ENCODE measurements around the gene FBP1.
A peak's percentile ranks its signal among the peaks of the same experiment; 100 is the strongest.
"Not testable (repeated sequence)": the region's sequence is repeated elsewhere in the genome, so short reads cannot be mapped to it uniquely, and the experiment has no call there.

Gene FBP1

DNA sequence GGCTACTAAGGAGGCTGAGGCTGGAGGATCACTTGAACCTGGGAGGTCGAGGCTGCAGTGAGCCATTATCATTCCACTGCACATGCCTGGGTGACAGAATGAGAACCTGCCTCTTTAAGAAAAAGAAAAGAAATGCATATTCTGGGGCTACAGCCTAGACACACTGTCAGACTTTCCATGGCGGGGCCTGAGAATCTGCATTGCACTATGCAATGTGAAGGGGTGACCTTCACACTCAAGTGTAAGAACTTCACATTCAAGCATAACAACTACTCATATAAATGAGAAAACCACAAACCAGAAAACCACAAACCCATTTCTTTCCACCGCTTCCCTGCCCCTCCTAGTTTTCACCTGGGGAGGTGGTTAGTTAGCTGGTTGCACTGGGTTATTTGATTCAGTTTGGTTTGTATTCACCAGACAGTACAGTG, 27.7 kb downstream of the FBP1 start:
- DNase-seq: no peak

DNA sequence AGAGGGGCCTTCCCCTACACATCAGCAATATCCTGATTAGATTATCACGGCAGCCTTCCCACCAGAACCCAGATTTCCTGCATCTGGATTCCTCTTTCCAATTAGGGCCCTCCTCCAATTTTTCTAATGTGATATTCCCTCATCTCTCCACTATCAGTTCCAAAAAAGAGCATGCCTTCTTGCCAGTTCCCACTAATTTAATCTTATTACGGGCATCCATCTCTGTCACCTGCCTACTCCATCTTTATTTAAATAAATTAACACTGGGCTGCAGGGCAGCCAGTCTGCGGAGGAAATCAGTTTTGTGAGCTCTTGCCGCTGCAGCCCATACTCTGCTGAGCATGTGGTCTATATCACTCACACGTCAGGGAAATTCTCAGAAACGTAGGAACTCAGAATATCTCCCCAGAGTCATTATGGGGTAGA, 29.1 kb downstream of the FBP1 start:
- DNase-seq: no peak

DNA sequence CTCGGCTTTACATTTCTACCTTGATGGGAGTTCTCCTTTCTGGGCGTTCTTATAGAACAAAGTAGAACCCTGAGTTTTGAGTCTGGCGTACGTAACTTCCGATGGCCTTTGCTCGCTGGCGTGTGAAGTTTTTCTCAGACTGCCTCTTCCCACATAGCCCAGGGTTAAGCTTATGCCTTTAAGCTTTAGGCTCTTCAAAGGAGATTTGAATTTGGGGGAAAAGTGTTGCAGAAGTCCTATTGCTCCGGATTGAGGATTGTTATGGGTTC, 32.0 kb downstream of the FBP1 start:
- DNase-seq: no peak

DNA sequence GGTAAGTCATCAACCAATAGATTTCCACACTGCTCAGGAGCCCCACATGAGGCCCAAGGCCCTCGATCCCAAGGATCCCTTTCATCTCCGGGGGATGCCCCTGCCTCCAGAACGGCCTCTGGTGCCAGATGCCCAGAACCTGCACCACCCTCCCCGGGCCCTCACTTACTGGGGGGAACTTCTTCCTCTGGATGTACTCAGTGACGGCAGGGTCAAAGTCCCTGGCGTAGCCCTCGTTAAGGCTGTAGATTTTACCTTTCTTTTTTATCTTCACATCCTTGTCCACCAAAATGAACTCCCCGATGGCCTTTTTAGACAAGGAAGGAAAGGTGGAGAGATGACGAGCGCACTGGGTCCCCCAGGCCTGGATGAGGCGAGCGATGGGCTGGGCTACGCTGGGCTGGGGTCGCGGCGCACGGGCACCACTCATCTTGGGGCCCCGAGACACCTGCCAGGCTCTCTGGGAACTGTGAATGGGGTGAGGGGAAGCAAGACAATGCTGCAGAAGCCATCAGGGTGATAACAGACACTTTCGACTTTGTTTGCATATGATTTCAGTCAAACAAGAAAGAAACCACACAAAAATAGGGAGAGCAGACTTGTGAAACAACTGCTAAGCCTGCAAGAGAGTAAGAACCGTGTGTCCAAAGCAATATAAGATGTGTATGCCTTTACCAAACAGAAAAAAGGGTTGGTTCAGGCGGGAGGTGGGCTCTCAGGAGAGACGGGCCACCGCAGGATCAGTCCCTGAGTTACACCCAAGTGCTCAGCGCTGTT, 32.5 kb downstream of the FBP1 start:
- DNase-seq: no peak

DNA sequence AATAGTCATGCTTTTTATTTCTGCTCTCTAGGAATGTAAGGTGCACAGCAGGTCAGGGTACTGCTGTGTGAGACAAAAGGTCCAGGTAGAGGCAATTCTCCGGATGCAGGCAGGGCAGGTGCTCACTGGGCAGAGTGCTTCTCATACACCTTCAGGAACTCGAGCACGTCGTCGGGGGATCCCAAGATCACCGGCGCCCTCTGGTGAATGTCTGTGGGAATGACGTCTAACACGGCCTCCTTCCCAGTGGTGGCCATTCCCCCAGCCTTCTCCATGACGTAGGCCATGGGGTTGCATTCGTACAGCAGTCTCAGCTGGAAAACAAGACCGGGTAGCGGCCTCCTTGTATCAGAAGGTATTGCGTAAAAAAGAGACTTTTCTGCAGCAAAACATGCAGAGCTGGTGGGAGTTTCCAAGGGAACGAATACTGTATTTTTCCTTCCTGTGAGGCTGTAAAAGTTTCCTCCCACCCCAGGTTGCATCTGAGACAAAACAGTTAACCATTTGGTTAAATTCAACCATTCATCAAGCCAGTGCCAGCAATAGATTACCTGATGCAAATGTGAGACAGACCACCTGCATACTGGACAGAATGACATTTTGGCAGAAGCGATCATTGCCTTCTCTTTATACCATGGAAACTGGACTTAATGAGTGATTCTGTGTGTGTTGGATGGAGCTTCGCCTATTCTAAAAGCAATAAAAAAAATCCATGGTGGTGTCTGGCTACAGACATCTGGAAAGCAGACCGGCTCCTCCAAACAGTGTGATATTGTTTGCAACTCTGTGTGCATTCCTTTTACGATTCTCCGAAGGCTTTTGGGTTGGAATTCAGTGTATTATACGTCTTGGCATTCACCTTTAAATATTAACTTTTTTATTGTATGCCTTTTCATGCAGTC, 35.8 kb downstream of the FBP1 start:
- DNase-seq: peak; percentile 44

DNA sequence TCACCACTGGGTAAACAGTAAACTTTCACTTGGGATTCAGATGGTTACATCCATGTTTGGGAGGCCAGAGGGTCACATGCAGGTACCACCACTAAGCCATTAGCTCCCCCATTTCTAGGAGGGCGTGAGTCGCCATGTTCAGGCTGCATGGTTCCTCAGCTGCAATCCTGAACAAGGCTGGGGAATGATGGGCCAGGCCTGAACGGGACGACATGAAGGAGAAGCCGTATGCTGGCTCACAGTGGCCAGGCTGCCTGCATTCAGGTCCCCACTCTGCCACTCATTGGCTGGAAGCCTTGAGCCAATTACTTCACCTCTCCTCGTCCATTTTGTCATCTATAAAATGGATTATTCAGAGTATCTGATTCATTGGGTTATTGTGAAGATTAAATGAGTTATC, 36.7 kb downstream of the FBP1 start:
- DNase-seq: no peak

DNA sequence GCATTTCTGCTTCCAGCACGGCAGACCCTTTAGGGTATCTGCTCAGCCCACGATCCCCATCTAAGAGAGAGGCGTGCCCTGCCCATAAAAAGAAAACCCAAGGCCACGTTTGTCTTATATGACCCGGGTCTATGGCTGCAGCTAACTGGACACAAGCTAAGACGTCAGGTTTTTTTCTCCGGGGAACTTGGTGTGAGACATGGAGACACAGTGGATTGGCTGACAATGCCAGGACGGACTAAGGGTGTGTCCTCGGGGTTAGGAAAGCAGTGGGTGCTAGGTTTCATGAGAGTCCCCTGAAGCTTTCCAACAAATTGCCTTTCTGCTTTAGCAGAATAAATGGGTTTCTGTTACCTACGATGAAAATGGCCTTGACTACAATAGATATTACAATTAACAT, 38.6 kb downstream of the FBP1 start:
- DNase-seq: no peak

DNA sequence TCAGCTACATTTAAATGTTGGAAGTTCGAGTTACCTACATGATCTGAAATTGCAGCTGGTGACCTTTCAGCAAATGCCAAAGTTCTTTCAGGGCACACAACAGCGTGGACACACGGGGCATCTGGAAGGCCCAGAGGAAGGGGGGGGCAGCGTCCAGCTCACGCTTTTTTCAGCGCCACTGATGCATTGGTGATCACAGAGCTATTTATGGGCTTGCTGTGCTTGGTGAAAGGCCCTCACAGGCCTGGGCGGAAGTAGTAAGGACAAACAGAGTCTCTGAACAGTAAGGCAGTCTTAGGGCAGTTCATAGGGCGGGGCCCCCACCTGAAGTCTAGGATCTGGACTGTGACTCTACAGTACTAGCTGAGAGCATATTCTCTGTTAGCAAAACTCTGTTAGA, 39.1 kb downstream of the FBP1 start:
- no peak for DNase-seq

DNA sequence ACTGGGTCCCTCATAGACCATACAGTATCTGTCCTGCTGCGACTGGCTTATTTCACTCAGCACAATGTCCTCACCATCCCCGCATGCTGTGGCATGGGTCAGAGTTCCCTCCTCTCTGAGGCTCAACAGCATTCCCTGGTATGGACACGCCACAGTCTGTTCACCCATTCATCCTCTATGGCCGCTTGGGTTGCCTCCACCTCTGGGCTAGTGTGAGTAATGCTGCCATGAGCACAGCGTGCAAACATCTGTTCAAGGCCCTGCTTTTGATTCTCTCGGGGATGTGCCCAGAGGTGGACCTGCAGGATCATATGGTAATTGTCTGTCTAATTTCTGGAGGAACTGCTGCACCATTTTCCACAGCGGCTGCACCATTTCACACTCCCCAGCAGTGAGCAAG, 40.2 kb downstream of the FBP1 start:
- no peak for DNase-seq

DNA sequence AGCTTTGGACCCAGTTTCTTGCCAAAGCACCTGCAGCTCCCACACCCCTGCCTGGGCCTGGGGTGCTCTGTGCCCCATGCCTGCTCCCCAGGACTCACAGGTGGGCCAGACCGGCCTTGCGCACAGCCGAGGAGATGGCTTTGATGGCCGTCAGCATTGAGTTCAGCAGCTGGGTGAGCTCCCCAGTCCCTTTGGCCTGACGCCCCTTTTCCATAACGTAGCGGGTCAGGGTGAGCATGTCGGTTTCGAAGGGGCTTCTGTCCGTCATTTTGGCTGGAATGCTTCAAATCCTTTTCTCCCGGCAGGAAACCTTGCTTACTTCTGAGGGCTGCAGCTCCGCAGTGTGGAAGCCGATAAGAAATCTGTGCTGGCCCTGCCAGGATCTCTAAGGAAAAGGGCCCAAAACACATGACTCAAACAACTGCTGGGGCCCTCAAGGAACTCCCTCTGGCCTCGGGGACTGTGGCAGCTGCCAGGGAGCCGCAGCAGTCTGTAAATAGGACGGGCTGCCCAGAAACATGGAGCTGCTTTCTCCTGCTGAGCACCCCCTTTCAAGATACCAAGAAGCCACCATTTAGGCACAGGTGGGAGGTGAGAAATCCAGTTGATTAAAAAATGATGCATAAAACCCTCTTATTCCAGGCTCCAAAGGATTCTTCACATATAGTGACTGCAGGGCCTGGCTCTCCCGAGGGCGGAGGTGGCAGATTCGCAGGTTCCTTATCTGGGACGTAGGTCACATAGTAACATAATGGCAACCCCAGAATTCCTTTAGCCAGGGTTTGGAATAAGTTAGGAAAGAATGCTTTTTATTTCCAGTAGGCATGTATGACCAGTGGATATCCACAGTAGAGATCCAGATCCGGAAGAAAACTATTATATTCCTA, 45.6 kb downstream of the FBP1 start, which contains the start of gene FBP2:
Gene FBP2 (minus strand): TSS at position 366 of the 887 bp plus-strand sequence. CDS start 98 bp downstream, at position 268.
- no peak for DNase-seq

DNA sequence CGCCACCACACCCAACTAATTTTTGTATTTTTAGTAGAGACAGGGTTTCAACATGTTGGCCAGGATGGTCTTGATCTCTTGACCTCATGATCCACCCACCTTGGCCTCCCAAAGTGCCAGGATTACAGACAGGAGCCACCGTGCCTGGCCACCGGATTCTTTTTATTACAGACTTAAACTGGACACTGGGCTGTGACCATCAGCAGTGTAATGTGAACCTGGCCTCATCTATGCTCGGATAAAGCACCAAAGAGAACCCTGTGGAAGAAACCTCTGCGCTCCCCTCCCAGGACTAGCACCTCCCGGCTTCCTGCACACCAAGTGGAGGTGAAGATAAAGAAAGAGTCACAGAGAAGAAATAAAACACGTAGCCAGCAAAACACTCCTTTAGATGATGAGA, 46.6 kb downstream of the FBP1 start:
- not testable (repeated sequence) for DNase-seq

DNA sequence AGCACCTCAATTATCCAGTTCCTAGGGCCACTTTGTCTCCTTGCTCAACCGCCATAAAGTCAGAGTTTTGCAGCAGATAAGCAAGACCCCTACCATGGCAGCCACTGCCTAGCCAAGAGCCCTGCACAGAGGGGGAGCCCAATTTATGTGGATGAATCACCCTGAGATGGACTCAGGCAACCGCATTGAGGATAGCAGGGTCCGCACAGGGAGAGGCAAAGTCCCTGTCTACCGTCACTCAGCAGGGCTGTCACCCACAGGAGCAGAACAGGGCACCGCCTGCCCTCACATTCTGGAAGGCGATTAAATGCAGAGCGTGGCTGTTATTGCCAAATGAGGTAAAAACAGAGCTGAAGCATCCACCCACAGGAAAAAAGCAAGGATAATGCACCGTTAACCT, 47.4 kb downstream of the FBP1 start:
- no peak for DNase-seq

DNA sequence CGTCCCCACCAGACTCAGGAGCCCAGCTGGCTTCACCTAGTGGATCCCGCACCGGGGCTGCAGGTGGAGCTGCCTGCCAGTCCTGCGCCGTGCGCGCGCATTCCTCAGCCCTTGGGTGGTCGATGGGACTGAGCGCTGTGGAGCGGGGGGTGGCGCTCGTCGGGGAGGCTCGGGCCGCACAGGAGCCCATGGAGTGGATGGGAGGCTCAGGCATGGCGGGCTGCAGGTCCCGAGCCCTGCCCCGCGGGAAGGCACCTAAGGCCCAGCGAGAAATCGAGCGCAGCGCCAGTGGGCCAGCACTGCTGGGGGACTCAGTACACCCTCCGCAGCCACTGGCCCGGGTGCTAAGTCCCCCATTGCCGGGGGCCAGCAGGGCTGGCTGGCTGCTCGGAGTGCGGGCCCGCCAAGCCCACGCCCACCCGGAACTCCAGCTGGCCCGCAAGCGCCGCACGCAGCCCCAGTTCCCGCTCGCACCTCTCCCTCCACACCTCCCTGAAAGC, 48.2 kb downstream of the FBP1 start:
- DNase-seq: not testable (repeated sequence)

DNA sequence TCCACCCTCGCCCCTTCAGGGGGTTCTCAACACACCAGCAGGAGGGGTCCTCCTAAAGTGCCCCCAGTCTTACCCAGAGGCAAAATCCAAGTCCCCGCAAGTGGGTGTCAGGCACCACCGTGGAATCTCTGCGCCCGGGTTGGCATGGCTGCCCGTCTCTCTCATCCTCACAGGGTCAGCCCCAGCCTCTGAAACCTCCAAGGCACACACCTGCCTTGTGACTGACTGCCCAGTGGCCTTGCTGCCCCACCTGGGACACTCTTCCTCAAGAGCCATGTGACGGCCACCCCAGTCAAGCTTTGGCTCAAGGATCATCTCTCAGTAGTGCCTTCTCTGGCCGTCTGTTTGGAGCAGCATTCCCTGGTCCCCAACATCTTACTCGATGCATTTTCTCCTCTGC, 50.6 kb downstream of the FBP1 start:
- no peak for DNase-seq

DNA sequence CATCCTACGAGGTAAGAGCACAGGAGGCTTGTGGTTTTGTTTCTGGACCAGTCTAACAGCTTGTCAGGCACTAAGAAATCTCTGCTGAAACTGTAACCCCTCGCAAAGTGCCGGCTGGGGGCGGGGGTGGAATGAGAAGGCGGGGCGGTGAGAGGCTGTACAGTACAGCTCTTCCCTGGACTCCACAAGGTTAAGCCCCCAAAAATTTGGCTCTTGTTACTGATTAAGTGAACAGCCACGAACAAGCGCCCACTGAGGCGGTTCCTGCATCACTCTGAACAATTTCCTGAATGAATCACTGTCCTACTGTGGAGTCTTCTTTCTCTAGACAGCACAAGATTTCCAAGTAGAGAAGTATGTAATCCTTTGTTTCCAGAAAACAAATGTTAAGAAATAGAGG, 52.5 kb downstream of the FBP1 start:
- DNase-seq: no peak

DNA sequence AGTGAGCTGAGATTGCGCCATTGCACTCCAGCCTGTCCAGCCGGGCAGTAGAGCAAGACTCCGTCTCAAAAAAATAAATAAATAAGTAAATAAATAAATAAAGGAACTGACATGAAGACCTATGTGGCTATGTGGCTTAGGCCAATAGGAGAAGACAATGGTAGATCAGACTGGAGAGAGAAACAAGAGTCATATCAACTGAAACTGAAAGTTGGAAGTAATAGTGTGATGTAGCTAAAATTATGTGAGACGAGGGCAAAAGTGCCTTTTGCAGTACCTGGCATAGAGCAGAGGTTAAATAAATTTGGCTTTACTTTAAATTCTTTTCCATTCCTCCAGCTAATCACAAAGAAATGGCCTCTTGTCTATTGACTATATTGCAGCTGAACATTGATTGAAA, 53.0 kb downstream of the FBP1 start:
- DNase-seq: no peak

DNA sequence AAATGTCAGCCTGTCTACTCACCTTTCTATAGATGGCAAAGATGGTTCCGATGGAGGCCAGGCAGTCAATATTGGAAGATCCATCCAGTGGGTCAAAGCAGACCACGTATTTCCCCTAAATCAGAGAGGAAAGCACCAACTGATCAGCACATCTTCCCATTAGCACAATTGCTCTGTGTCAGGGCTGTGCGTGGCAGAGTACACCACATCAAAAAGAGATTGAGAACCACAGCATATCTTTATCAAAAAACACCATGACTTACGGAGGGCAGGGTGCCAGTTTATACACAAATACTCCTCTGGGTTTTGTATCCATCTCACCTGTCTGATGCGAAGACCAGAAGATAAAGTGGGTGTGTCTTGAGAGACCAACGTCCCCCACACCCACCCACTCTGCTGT, 54.8 kb downstream of the FBP1 start:
- DNase-seq: no peak

DNA sequence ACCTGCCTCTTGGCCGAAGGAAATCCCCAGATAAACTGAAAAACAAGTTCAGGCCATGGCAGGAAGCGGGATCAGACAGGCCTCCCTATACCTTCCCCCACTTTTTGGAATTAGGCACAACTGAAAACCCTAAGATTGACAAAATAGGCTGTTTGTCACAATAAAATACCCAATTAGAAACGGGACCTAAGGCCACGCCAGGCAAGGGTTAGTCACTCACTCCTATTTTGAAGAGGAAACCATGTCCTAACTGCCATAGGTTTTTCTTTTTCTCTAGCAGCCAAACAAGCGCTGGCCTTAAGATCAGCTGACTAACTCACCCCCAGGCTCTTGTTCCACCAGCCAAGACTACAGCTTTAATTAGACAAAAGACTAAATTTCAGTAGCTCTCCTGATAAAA, 57.6 kb downstream of the FBP1 start:
- no peak for DNase-seq

DNA sequence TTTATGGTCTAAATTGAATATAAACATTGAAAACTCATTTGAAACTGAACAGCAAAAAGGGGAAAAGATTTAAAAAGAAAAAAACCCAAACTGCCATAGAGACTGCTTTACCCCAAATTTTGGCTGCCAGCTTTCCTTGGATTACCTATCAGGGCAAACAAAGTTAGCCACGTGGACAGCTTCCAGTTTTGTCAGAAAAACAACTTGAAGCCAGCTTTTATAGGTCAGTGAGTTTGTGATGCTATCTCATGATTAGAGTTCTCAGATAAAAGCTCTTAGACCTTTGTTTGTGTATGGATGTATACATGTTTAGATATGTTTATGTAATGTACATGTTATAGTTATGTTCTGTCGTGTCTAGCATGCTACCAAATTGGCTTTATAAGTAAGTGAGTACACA, 61.7 kb downstream of the FBP1 start:
- DNase-seq: no peak

DNA sequence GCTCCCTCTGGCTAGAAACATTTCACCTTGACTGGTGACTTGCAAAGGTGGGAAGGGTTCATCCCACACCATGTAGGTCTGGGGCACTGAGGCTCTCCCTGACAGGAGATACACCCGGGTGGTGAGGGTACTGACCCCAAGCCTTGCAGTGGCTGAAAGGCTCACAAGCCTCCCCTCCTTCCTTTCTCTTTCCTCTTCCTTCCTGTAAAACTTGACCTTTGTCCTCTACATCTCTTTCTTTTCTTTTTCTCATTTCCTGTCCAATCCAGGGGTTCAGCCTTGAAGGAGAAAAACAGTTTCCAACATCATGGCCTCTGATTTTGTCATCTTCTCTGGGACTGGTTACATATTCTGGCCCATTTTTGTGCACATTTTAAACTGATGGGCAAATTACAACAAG, 62.3 kb downstream of the FBP1 start:
- DNase-seq: no peak

DNA sequence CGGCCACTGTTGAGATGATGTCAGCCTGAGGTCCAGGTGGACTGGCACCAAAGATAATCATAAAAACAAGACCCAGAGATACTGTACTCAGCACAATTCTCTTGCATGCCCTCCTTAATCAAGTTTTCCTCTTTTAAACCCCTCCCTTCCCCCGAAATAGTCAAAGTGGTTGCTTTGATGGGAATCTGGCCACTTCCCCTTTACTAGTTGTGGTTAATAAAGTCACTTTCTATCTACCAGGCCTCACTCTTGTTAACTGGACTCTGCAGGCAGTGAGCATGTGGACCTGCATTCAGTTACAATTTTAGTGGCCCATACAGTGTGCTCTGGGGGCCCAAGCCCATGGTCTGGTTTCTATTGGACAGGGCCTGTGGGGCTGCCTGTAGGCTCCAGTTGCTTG, 63.2 kb downstream of the FBP1 start:
- no peak for DNase-seq

DNA sequence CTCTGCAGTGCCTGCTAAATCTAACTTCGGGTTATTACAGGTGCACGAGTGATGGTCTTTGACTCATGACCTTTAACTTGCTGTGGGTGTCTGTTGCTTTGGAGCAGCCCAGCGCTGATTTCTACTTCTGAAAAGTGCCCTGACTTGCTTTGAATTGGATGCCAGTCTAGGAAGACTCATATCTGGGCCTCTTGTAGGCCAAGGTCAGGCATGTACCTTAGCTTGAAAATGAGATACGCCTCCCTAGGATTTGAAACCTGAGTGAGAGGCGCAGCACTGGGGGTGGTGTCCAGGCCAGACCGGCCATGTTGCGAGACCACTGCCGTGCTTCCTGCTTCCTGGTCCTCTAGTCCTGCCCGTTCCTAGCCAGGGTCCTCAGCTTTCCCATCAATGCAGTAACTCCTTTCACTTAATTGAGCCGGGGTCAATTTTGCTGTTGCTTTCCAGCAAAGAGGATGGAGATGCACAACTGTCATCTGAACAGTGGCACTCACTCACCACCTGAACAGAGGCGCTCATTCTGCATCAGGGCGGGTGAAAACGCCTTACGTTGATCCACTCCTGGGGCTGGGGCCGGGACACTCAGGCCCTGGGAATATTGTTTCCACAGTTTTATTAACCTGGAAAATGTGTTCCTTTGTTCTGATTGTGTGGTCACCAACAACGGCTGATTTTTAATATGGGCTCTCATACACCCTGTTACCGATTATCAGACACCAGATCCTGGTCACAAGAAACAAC, 70.2 kb downstream of the FBP1 start:
- no peak for DNase-seq

Measured in activated effector memory CD4-positive, alpha-beta T cell treated with Interleukin-2 at 50 U/mL for 16 hours (primary cell).